ENCODE data around the gene DNAJB4.
"Not testable (repeated sequence)": the region's sequence is repeated elsewhere in the genome, so short reads cannot be mapped to it uniquely, and the experiment has no call there.

The DNAJB4 gene

GRCh38 chr1:78040484-78041089 is 35.8 kb downstream of the DNAJB4 start:
- FAIRE-seq: no peak

- FAIRE-seq: no peak
Observed at GRCh38 chr1:78043436-78043835, 38.7 kb downstream of the DNAJB4 start.

GRCh38 chr1:78044796-78045562 is 40.2 kb downstream of the DNAJB4 start:
- no peak for FAIRE-seq

GRCh38 chr1:78045563-78045925 is 40.8 kb downstream of the DNAJB4 start:
- FAIRE-seq: no peak

- FAIRE-seq: no peak
Observed at GRCh38 chr1:78045926-78046778, 41.4 kb downstream of the DNAJB4 start, which contains the start of gene GIPC2. GIPC2 (plus strand) TSS chr1:78045966; CDS start chr1:78046095, 129 bp downstream.

GRCh38 chr1:78047106-78047505 is 42.4 kb downstream of the DNAJB4 start:
- FAIRE-seq: no peak

GRCh38 chr1:78047631-78048030 is 42.9 kb downstream of the DNAJB4 start:
- no peak for FAIRE-seq

GRCh38 chr1:78048446-78048845 is 43.7 kb downstream of the DNAJB4 start:
- FAIRE-seq: no peak

GRCh38 chr1:78049396-78049795 is 44.7 kb downstream of the DNAJB4 start:
- FAIRE-seq: no peak

GRCh38 chr1:78051005-78051404 is 46.3 kb downstream of the DNAJB4 start:
- peak; percentile 43 for FAIRE-seq

- no peak for FAIRE-seq
Observed at GRCh38 chr1:78052685-78053405, 48.1 kb downstream of the DNAJB4 start.

- FAIRE-seq: no peak
Observed at GRCh38 chr1:78053498-78053897, 48.8 kb downstream of the DNAJB4 start.

- no peak for FAIRE-seq
Observed at GRCh38 chr1:78054559-78054958, 49.8 kb downstream of the DNAJB4 start.

GRCh38 chr1:78054972-78055371 is 50.2 kb downstream of the DNAJB4 start:
- no peak for FAIRE-seq

- FAIRE-seq: no peak
Observed at GRCh38 chr1:78055565-78056132, 50.9 kb downstream of the DNAJB4 start.

- no peak for FAIRE-seq
Observed at GRCh38 chr1:78058670-78059069, 53.9 kb downstream of the DNAJB4 start.

GRCh38 chr1:78060857-78061563 is 56.3 kb downstream of the DNAJB4 start:
- no peak for FAIRE-seq

GRCh38 chr1:78061825-78062523 is 57.2 kb downstream of the DNAJB4 start:
- FAIRE-seq: no peak

- not testable (repeated sequence) for FAIRE-seq
Observed at GRCh38 chr1:78064886-78065285, 60.1 kb downstream of the DNAJB4 start.
